ENCODE measurements around the gene MAB21L2. TPM values are rescaled to one million over a fixed set of nuclear protein-coding genes. Genes with fewer than 3 reads are reported as not detected.

Gene MAB21L2
- total and polyA plus RNA-seq, 10 of the 15 experiments (the other 5 are each of a cell fraction or from before 2014, with no cell fraction given) = 0.11 to 0.25 TPM; not detected in 8

DNA sequence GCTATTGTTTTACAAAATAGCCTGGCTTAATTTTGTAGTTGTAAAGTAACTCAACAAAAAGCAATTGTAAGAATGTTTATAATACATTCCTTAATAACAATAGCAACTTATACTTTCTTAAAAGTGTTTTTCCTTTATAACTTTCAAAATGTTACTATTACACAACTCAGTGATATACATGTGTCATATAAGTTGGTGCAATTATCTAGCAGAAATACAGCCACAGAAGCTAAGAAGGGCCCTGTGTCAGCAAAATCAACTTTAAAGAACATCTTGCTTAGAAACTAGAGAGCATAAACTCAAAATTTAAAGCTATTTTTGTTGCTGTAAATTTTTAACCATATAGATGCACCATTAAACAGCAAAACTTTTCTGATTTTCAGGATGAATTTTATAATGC is 41.4 kb upstream of the MAB21L2 start (continued):
- TF ChIP-seq, protein P1, sequence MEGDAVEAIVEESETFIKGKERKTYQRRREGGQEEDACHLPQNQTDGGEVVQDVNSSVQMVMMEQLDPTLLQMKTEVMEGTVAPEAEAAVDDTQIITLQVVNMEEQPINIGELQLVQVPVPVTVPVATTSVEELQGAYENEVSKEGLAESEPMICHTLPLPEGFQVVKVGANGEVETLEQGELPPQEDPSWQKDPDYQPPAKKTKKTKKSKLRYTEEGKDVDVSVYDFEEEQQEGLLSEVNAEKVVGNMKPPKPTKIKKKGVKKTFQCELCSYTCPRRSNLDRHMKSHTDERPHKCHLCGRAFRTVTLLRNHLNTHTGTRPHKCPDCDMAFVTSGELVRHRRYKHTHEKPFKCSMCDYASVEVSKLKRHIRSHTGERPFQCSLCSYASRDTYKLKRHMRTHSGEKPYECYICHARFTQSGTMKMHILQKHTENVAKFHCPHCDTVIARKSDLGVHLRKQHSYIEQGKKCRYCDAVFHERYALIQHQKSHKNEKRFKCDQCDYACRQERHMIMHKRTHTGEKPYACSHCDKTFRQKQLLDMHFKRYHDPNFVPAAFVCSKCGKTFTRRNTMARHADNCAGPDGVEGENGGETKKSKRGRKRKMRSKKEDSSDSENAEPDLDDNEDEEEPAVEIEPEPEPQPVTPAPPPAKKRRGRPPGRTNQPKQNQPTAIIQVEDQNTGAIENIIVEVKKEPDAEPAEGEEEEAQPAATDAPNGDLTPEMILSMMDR (IDR thresholded peaks at IDR 0.05 in 2 of 3, conservative IDR thresholded peaks at IDR 0.05 in 1 of 3; ENCODE audit: control insufficient read depth in 2 of 3, extremely low read depth in 1 of 3, insufficient read depth in 1 of 3, low read depth in 3 of 3, low read length in 3 of 3) = no peak
- no peak for TF ChIP-seq ZNF207 (IDR thresholded peaks at IDR 0.05; ENCODE audit: borderline replicate concordance)
- no peak for TF ChIP-seq ZNF384 (IDR thresholded peaks at IDR 0.05; ENCODE audit: borderline replicate concordance, low read depth, low read length)

DNA sequence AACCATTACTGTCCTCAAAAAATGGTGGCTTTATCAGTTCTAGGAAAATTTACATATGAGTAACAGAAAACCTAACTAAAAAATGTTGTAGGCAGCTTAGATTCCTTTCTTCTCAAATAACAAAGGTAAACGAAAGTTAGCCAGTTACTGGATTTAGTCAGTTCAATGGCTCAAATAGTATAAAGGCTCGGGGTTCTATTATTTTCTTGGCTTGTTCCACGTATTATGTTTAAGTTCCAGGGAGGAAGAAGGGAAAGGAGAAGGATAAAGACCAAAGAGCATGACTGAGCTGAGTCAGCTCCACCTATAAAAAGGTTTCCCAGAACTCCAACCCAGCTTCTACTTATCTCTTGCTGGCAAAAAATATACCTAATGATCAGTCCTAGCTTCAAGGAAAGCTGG is 41.0 kb upstream of the MAB21L2 start:
- H3K4me2 ChIP-seq (ENCODE audit: control insufficient read depth, insufficient read depth) = no peak overlapping the region
- DNase-seq (ENCODE audit: low read depth, low spot score) (no peak), ATAC-seq (no peak), FAIRE-seq (no peak)
- intact Hi-C loops (cut with micrococcal nuclease; ENCODE audit: unreplicated experiment) = no loop called here
- 91% methylated on average over 3 of the region's 3 CpGs for WGBS (ENCODE audit: insufficient coverage, insufficient replicate concordance, low lambda C conversion rate, missing lambda C conversion rate)
- no peaks in the 10 kb centered on the region for H3K4me1 ChIP-seq (ENCODE audit: control insufficient read depth, insufficient read depth, low read length)
- SMC1A ChIA-PET (ENCODE audit: uncharacterized antibody, unreplicated experiment) = interaction anchor here (0.6 to 2.1 kb wide), 5 partner anchors 8 to 157 kb away, joined by 3 to 7 read pairs (median 3); no protein-coding TSS in a partner anchor
- CTCF ChIA-PET = interaction anchor here (0.6 to 1.2 kb wide), 3 partner anchors 10 to 261 kb away, joined by 3 to 4 read pairs (median 3); no protein-coding TSS in a partner anchor
- H3K9ac ChIP-seq (ENCODE audit: control insufficient read depth, insufficient read depth, low read length) = no peak overlapping the region
- no peaks in the 10 kb centered on the region for H3K36me3 ChIP-seq (ENCODE audit: control insufficient read depth in 2 of 2, insufficient read depth in 2 of 2, low read length in 1 of 2)
- H3K27ac ChIP-seq (ENCODE audit: control insufficient read depth, insufficient read depth) = no peak overlapping the region
- no peaks in the 10 kb centered on the region for H3K79me2 ChIP-seq (ENCODE audit: control insufficient read depth, insufficient read depth, low read length)
- POLR2A ChIA-PET = interaction anchor here (0.9 kb wide), 1 partner anchor 15 kb away, joined by 3 read pairs; no protein-coding TSS in a partner anchor
- H4K20me1 ChIP-seq (ENCODE audit: control insufficient read depth, insufficient read depth) = no peaks in the 10 kb centered on the region
- RAD21 ChIA-PET (ENCODE audit: unreplicated experiment) = no interaction called here
- H3K27me3 ChIP-seq (replicated peaks in 1 of 2; ENCODE audit: control insufficient read depth in 2 of 2, insufficient read depth in 2 of 2, low read length in 1 of 2) = no peaks in the 10 kb centered on the region
- no peak overlapping the region for H3K4me3 ChIP-seq
- in situ Hi-C loops (cut with MboI) = no loop called here
- BruUV-seq (replicated peaks) = no TSS peak
- H2AFZ ChIP-seq (ENCODE audit: control insufficient read depth, low read depth, low read length) = no peak overlapping the region
- H3K9me3 ChIP-seq (replicated peaks; ENCODE audit: control insufficient read depth, insufficient read depth, low read length) = no peaks in the 10 kb centered on the region
- TF ChIP-seq BACH1 (IDR thresholded peaks at IDR 0.05; ENCODE audit: borderline replicate concordance) (no peak), RCOR1 (conservative IDR thresholded peaks at IDR 0.05; ENCODE audit: low read depth, low read length) (no peak), EZH2 (IDR thresholded peaks at IDR 0.05; ENCODE audit: borderline replicate concordance, control insufficient read depth, low read depth, low read length) (no peak), TCF7 (IDR thresholded peaks at IDR 0.05; ENCODE audit: borderline replicate concordance) (no peak), TCF12 (IDR thresholded peaks at IDR 0.05; ENCODE audit: low read depth, low read length) (no peak), MYC (IDR thresholded peaks at IDR 0.05; ENCODE audit: insufficient read depth, insufficient read length, insufficient replicate concordance, low read length, severe bottlenecking) (no peak), KLF5 (IDR thresholded peaks at IDR 0.05; ENCODE audit: partially characterized antibody) (no peak), JUND (IDR thresholded peaks at IDR 0.05; ENCODE audit: low read depth, low read length) (no peak), NR2C1 (IDR thresholded peaks at IDR 0.05) (no peak), GABPA (IDR thresholded peaks at IDR 0.05; ENCODE audit: low read depth) (no peak), ZNF24 (IDR thresholded peaks at IDR 0.05) (no peak)
- TF ChIP-seq, protein P2, sequence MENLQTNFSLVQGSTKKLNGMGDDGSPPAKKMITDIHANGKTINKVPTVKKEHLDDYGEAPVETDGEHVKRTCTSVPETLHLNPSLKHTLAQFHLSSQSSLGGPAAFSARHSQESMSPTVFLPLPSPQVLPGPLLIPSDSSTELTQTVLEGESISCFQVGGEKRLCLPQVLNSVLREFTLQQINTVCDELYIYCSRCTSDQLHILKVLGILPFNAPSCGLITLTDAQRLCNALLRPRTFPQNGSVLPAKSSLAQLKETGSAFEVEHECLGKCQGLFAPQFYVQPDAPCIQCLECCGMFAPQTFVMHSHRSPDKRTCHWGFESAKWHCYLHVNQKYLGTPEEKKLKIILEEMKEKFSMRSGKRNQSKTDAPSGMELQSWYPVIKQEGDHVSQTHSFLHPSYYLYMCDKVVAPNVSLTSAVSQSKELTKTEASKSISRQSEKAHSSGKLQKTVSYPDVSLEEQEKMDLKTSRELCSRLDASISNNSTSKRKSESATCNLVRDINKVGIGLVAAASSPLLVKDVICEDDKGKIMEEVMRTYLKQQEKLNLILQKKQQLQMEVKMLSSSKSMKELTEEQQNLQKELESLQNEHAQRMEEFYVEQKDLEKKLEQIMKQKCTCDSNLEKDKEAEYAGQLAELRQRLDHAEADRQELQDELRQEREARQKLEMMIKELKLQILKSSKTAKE (IDR thresholded peaks at IDR 0.05; ENCODE audit: low read depth, poor library complexity, severe bottlenecking) = no peak
- TF ChIP-seq, protein P3, sequence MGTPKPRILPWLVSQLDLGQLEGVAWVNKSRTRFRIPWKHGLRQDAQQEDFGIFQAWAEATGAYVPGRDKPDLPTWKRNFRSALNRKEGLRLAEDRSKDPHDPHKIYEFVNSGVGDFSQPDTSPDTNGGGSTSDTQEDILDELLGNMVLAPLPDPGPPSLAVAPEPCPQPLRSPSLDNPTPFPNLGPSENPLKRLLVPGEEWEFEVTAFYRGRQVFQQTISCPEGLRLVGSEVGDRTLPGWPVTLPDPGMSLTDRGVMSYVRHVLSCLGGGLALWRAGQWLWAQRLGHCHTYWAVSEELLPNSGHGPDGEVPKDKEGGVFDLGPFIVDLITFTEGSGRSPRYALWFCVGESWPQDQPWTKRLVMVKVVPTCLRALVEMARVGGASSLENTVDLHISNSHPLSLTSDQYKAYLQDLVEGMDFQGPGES (IDR thresholded peaks at IDR 0.05) = no peak
- TF ChIP-seq, protein P4, sequence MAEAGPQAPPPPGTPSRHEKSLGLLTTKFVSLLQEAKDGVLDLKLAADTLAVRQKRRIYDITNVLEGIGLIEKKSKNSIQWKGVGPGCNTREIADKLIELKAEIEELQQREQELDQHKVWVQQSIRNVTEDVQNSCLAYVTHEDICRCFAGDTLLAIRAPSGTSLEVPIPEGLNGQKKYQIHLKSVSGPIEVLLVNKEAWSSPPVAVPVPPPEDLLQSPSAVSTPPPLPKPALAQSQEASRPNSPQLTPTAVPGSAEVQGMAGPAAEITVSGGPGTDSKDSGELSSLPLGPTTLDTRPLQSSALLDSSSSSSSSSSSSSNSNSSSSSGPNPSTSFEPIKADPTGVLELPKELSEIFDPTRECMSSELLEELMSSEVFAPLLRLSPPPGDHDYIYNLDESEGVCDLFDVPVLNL (IDR thresholded peaks at IDR 0.05; ENCODE audit: low read depth, low read length) = no peak

Measured in GM12878 (cell line).